Fibroblast of villous mesenchyme (primary cell): Measurements from ENCODE around the gene PDZRN3. TPM values are rescaled to one million over a fixed set of nuclear protein-coding genes. Genes with fewer than 3 reads are reported as not detected.

ENCODE experiments used
- DNase-seq: peaks from one replicate; pipeline ENCODE4 v3.0.0-alpha.2; 2010; ENCODE audit warnings: low read depth
- H3K4me3 ChIP-seq: 2 replicates; pipeline ENCODE4 v1.5.1; 2011; ENCODE audit warnings: low read depth, mild to moderate bottlenecking, low read length
- total RNA-seq: library from RNA; depleted of rRNA; stranded (reverse); fragments of >200 nt; gene quantifications from 2 replicates; pipeline ENCODE4 v1.2.3, GENCODE V29; 2012
- TF ChIP-seq, protein P1 (sequence below): IDR thresholded peaks from 2 replicates; pipeline ENCODE4 v1.5.1; 2012; ENCODE audit warnings: low read depth, mild to moderate bottlenecking, low read length; ENCODE audit not compliant: insufficient read depth

Gene PDZRN3
- total RNA-seq, 1 donor = 33.7 TPM

DNA sequence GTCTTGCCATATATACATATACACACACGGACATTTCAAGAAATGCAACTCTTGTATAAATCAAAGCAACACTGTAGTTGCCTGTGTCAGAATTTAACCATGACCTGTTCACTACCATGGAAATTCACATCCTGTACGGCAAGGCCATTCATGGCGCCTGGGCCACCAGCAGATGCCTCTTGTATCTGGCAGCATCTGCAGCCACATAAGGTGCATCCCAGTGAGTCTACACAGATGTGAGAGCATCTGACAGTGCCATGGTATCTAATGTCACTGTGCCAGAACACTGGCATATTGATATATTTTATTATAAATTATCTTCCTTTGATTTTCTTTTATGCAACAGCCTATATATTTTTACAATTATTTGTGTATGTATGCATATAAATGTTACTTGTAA, 25.1 kb downstream of the PDZRN3 start:
- TF ChIP-seq, protein P1, sequence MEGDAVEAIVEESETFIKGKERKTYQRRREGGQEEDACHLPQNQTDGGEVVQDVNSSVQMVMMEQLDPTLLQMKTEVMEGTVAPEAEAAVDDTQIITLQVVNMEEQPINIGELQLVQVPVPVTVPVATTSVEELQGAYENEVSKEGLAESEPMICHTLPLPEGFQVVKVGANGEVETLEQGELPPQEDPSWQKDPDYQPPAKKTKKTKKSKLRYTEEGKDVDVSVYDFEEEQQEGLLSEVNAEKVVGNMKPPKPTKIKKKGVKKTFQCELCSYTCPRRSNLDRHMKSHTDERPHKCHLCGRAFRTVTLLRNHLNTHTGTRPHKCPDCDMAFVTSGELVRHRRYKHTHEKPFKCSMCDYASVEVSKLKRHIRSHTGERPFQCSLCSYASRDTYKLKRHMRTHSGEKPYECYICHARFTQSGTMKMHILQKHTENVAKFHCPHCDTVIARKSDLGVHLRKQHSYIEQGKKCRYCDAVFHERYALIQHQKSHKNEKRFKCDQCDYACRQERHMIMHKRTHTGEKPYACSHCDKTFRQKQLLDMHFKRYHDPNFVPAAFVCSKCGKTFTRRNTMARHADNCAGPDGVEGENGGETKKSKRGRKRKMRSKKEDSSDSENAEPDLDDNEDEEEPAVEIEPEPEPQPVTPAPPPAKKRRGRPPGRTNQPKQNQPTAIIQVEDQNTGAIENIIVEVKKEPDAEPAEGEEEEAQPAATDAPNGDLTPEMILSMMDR = no peak
- no peak for DNase-seq
- H3K4me3 ChIP-seq = no peak overlapping the region

DNA sequence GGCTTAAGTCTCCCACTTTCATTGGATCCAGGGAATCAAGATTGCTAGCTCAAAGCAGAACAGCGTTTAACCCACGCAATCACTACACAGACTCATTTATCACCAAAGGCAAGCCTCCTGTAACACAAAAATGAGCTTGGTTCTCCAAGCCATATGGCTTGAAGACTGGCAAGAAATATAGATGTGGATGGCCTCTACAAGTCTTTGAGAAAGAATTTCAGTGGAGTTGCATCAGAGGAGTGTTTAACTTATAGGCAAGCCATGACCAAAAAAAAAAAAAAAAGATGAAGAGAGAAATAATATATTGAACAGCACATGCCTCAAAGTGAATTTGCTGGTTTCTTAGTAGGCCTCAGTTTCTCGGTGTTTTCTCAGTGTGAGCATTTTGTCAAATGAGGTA, 27.3 kb downstream of the PDZRN3 start:
- TF ChIP-seq, protein P1 = no peak
- DNase-seq = no peak
- no peak overlapping the region for H3K4me3 ChIP-seq

DNA sequence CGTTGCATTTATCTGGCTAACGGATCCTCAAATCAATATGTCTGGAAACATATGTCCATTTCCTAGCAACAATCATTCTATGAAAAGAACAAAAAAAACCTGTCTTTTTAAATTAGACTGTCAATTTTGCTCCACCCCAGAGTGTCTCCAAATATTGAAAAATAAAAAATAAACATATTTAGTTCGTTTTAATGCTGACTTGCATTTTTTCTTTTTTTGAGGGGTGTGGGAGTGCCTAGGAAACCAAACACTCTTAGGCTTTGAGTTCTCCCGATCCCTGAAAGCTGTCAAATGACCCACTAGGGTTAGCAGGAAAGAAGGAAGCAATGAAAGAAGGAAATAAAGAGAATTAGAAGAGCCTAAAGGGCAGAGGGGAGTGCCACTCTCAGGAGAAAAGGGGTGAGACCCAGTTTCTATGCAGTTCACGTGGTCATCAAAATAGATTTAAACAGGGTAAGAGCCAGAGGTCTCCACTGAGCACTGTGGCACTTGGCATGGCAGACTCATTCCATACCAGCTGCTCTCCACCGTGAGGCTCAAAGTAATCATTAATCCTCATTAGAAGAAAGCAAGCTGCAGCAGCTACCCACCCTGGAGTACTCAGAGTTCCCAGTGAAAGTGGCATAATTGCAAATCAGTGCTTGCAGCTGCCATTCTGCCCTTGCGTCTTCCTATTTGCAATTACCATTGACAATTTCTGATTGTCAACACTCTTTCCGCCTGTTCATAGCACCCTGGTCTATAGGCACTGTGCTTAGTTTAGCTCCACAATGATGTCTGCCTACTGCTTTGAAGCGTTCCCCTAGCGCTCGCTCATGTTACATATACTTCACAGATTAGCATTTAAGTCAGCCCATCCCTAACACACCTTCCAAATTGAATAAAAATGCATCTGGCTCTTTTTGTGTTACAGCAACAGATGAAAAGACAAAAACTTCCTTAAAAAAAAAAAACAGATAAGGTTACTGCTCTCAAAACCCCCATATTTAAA, 32.3 kb downstream of the PDZRN3 start:
- H3K4me3 ChIP-seq = no peak overlapping the region
- DNase-seq = no peak
- TF ChIP-seq, protein P1 = no peak

DNA sequence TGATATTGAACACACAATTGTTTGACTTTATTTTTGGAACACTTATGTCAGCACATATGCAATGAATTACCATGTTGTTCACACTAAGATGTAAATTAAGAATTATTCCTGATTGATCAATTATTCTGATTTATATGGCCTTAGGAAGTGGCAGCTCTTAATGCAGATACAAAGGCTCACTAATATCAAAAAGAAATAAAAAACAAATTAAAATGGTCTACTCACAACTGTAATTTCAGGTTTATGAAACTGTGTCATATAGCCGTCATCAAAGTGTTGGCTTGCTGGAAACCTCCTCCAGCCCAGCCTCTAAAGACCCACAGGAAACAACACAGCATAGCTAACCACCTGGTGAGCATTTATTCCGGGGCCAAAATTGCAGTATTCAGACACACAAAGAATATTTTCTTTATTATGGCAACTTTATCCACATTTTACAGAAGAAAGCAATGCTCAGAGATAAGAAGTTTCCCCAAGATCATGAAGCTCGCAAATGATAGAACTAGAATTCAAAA, 33.4 kb downstream of the PDZRN3 start:
- TF ChIP-seq, protein P1 = no peak
- no peak for DNase-seq
- no peak overlapping the region for H3K4me3 ChIP-seq

DNA sequence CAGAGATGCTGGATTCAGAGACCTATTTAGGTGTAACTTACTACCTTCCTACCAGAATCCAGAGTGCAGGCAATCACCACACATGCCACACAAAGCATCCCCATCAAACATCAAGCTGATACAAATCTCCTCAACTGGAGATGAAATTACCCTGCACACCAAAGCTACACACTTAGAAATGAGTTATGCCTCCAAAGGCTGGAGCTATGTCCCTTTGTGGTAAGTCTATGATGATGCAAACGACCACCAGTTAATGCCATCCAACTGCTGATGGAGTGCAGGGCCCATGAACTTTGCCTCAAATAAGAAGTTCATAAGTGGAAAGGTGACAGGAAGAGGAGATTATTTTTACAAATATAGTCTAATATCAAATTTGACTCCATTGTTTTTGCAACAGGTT, 38.1 kb downstream of the PDZRN3 start:
- TF ChIP-seq, protein P1 = no peak
- DNase-seq = no peak

DNA sequence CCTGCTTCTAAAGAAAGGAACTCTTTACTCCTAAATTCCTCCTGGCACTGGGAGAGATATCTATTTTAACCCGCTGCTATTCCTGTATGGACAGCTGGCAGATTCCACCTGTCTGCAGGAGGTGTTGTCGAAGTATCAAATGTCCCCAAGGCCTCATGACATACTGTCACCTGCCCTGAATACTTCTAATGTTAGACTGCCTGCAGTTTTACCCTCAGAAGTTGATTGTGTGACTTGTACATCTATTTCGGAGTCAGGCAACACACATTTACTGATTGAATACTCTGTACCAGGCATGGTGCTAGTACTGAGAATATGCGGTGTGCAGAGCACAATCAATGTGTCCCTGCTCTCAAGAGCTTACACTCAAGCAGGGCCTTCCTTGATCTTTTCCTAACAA, 38.6 kb downstream of the PDZRN3 start:
- H3K4me3 ChIP-seq = no peak overlapping the region
- no peak for DNase-seq
- TF ChIP-seq, protein P1 = no peak

More for the DNA sequence above, 38.1 kb downstream of the PDZRN3 start:
- no peak overlapping the region for H3K4me3 ChIP-seq
